Stimulated activated CD8-positive, alpha-beta memory T cell treated with anti-CD3 and anti-CD28 coated beads, Interleukin-4, amount 100 ng/mL, for 1 hour (primary cell): Measurements from ENCODE around the gene HS6ST2.
"Not testable (repeated sequence)": the region's sequence is repeated elsewhere in the genome, so short reads cannot be mapped to it uniquely, and the experiment has no call there.

Experiments
- DNase-seq, 2 donors: peaks; one replicate each; pipeline ENCODE4 v3.0.0-alpha.2; 2020; ENCODE audit warnings: low read depth in 2 of 2, low spot score in 1 of 2

Gene HS6ST2

GRCh38 chrX:132945055-132945599 is 13.3 kb downstream of the HS6ST2 start:
- DNase-seq = not testable (repeated sequence)

GRCh38 chrX:132940727-132941327 is 17.6 kb downstream of the HS6ST2 start:
- no peak for DNase-seq

- DNase-seq = no peak
These were observed 25.3 kb downstream of the HS6ST2 start for GRCh38 chrX:132933170-132933569.

GRCh38 chrX:132924426-132924825 is 34.0 kb downstream of the HS6ST2 start:
- no peak for DNase-seq

GRCh38 chrX:132918523-132918922 is 39.9 kb downstream of the HS6ST2 start:
- no peak for DNase-seq

GRCh38 chrX:132916349-132916748 is 42.1 kb downstream of the HS6ST2 start:
- DNase-seq = no peak

GRCh38 chrX:132909643-132910042 is 48.8 kb downstream of the HS6ST2 start:
- DNase-seq = no peak

GRCh38 chrX:132908891-132909290 is 49.5 kb downstream of the HS6ST2 start:
- no peak for DNase-seq

GRCh38 chrX:132900633-132901293 is 57.7 kb downstream of the HS6ST2 start:
- DNase-seq = no peak

GRCh38 chrX:132887569-132887968 is 70.9 kb downstream of the HS6ST2 start:
- DNase-seq = no peak

- DNase-seq = no peak
These were observed 75.0 kb downstream of the HS6ST2 start for GRCh38 chrX:132883358-132883915.

GRCh38 chrX:132880753-132881152 is 77.7 kb downstream of the HS6ST2 start:
- DNase-seq = not testable (repeated sequence)

GRCh38 chrX:132877954-132878536 is 80.4 kb downstream of the HS6ST2 start:
- no peak for DNase-seq

GRCh38 chrX:132876523-132877338 is 81.7 kb downstream of the HS6ST2 start:
- DNase-seq = no peak

GRCh38 chrX:132875650-132876522 is 82.5 kb downstream of the HS6ST2 start:
- DNase-seq = no peak

- DNase-seq = no peak
These were observed 95.9 kb downstream of the HS6ST2 start for GRCh38 chrX:132862562-132862961.

GRCh38 chrX:132861076-132861475 is 97.4 kb downstream of the HS6ST2 start:
- DNase-seq = no peak

GRCh38 chrX:132860200-132860599 is 98.2 kb downstream of the HS6ST2 start:
- no peak for DNase-seq

- no peak for DNase-seq
These were observed 100.4 kb downstream of the HS6ST2 start for GRCh38 chrX:132858018-132858417.

GRCh38 chrX:132855780-132856341 is 102.6 kb downstream of the HS6ST2 start:
- DNase-seq = no peak
